Prostate gland (tissue), 2 donors: ENCODE measurements around the gene TSPAN14. TPM values are rescaled to one million over a fixed set of nuclear protein-coding genes. Genes with fewer than 3 reads are reported as not detected.

ENCODE experiments used
- DNase-seq: peaks from one replicate; pipeline ENCODE4 v3.0.0-alpha.2; 2019; ENCODE audit warnings: low spot score
- H3K27ac ChIP-seq, 2 donors: fragments of 200-600 bp; sonication (generic); 2 replicates each; pipeline ENCODE4 v1.5.1; 2017 to 2019
- H3K27me3 ChIP-seq: fragments of 200-600 bp; sonication (generic); replicated peaks from 2 replicates; pipeline ENCODE4 v1.5.1; 2019; ENCODE audit not compliant: insufficient read depth
- H3K36me3 ChIP-seq, 2 donors: fragments of 200-600 bp; sonication (generic); 1 replicate in 1 of 2; 2 replicates in 1 of 2; pipeline versions ENCODE4 v1.5.1 to v1.8.1; 2017 to 2019
- H3K4me1 ChIP-seq: fragments of 200-600 bp; sonication (generic); replicated peaks from 2 replicates; pipeline ENCODE4 v1.5.1; 2019
- H3K4me3 ChIP-seq, 2 donors: fragments of 200-600 bp; sonication (generic); 2 replicates each; pipeline ENCODE4 v1.5.1; 2017 to 2019
- H3K9me3 ChIP-seq: fragments of 200-600 bp; sonication (generic); 2 replicates; pipeline ENCODE4 v1.5.1; 2017
- CTCF ChIP-seq, 4 experiments: fragments of 200-600 bp in 2 of 4; fragments of 450-650 bp in 2 of 4; sonication (generic) in 2 of 4; IDR thresholded peaks; 1 replicate in 3 of 4; 2 replicates in 1 of 4; pipeline ENCODE4 v1.5.1; 2016 to 2019; ENCODE audit warnings: antibody characterized with exemption in 4 of 4, mild to moderate bottlenecking in 2 of 4, moderate library complexity in 2 of 4
- POLR2A ChIP-seq: fragments of 450-650 bp; IDR thresholded peaks from one replicate; pipeline ENCODE4 v1.6.1; 2016; ENCODE audit warnings: antibody characterized with exemption, mild to moderate bottlenecking
- POLR2AphosphoS5 ChIP-seq: sonication (generic); formaldehyde crosslinking; IDR thresholded peaks from one replicate; pipeline ENCODE4 v1.6.1; 2017; ENCODE audit warnings: antibody characterized with exemption
- WGBS: methylation state at CpG from one replicate; pipeline ENCODE4 v1.1.5; 2018; 5-methylcytosine and 5-hydroxymethylcytosine counted together
- intact Hi-C: fragments of 100-400 bp; cut with DNase I; formaldehyde crosslinking; loops from one replicate; pipeline ENCODE4 v1.14.2; 2022
- total RNA-seq, 2 donors: library from RNA; depleted of rRNA; stranded (reverse); fragments of >200 nt; gene quantifications; one replicate each; pipeline ENCODE4 v1.1.0, GENCODE V29; 2016

The TSPAN14 gene
- total RNA-seq, 2 donors from 2014 or later = 69.8 to 103 TPM

- Histone ChIP-seq H3K9me3 (no peaks in the 10 kb centered on the region), H3K36me3 (no peaks in the 10 kb centered on the region), H3K4me1 (no peaks in the 10 kb centered on the region), H3K4me3 (no peak overlapping the region), H3K27me3 (no peaks in the 10 kb centered on the region), H3K27ac (no peak overlapping the region)
- no peak for DNase-seq
- intact Hi-C loops = no loop called here
- TF ChIP-seq POLR2AphosphoS5 = no peak
- TF ChIP-seq POLR2A = no peak
- no peak for TF ChIP-seq CTCF (IDR thresholded peaks at IDR 0.05)
Measured at GRCh38 chr10:80561950-80562349, 107.8 kb downstream of the TSPAN14 start.

- WGBS = 94% methylated on average over 2 of the region's 2 CpGs
- H3K4me1 ChIP-seq = no peaks in the 10 kb centered on the region
- no peaks in the 10 kb centered on the region for H3K9me3 ChIP-seq
- H3K27me3 ChIP-seq = no peaks in the 10 kb centered on the region
- intact Hi-C loops = no loop called here
- H3K27ac ChIP-seq = no peak overlapping the region
- H3K4me3 ChIP-seq = no peak overlapping the region
- H3K36me3 ChIP-seq = no peaks in the 10 kb centered on the region
- no peak for DNase-seq
- TF ChIP-seq CTCF (IDR thresholded peaks at IDR 0.05) (no peak), POLR2AphosphoS5 (no peak), POLR2A (no peak)
Measured at GRCh38 chr10:80567292-80567691, 113.2 kb downstream of the TSPAN14 start.

GRCh38 chr10:80569131-80569895 lies 115.2 kb downstream of the TSPAN14 start:
- H3K9me3 ChIP-seq = no peaks in the 10 kb centered on the region
- no peak overlapping the region for H3K27ac ChIP-seq
- 88% methylated on average over 15 of the region's 15 CpGs for WGBS
- H3K27me3 ChIP-seq = no peaks in the 10 kb centered on the region
- H3K4me1 ChIP-seq = no peaks in the 10 kb centered on the region
- TF ChIP-seq CTCF (IDR thresholded peaks at IDR 0.05) (no peak), POLR2A (no peak)
- no peak overlapping the region for H3K4me3 ChIP-seq
- no peak for DNase-seq
- H3K36me3 ChIP-seq = no peaks in the 10 kb centered on the region
- intact Hi-C loops = no loop called here

- Histone ChIP-seq H3K9me3 (no peaks in the 10 kb centered on the region), H3K27ac (no peak overlapping the region), H3K4me3 (no peak overlapping the region), H3K4me1 (no peaks in the 10 kb centered on the region), H3K36me3 (no peaks in the 10 kb centered on the region), H3K27me3 (no peaks in the 10 kb centered on the region)
- TF ChIP-seq CTCF (IDR thresholded peaks at IDR 0.05) (no peak), POLR2A (no peak), POLR2AphosphoS5 (no peak)
- intact Hi-C loops = no loop called here
- DNase-seq = no peak
- WGBS = 95% methylated on average over 9 of the region's 9 CpGs
Measured at GRCh38 chr10:80571352-80571751, 117.2 kb downstream of the TSPAN14 start.

GRCh38 chr10:80579181-80579763 lies 125.2 kb downstream of the TSPAN14 start:
- DNase-seq = no peak
- Histone ChIP-seq H3K27me3 (no peaks in the 10 kb centered on the region), H3K9me3 (no peaks in the 10 kb centered on the region), H3K36me3 (no peaks in the 10 kb centered on the region), H3K4me1 (no peaks in the 10 kb centered on the region), H3K27ac (no peak overlapping the region), H3K4me3 (no peak overlapping the region)
- WGBS = 7% methylated on average over 5 of the region's 5 CpGs
- TF ChIP-seq POLR2AphosphoS5 = no peak
- no peak for TF ChIP-seq POLR2A
- intact Hi-C loops = no loop called here
